Kidney epithelial cell (primary cell): ENCODE results near the gene LRRC3B. TPM values are rescaled to one million over a fixed set of nuclear protein-coding genes. Genes with fewer than 3 reads are reported as not detected.
"Not testable (repeated sequence)": the region's sequence is repeated elsewhere in the genome, so short reads cannot be mapped to it uniquely, and the experiment has no call there.

Source experiments
- DNase-seq: peaks from one replicate; pipeline ENCODE4 v3.0.0-alpha.2; 2010; ENCODE audit warnings: low read depth
- H3K27me3 ChIP-seq: 2 replicates; pipeline ENCODE4 v1.6.0; 2011; ENCODE audit warnings: low read length; ENCODE audit not compliant: control insufficient read depth, insufficient read depth
- H3K36me3 ChIP-seq: 2 replicates; pipeline ENCODE4 v1.5.1; 2011; ENCODE audit warnings: low read length; ENCODE audit not compliant: control insufficient read depth, insufficient read depth
- H3K4me3 ChIP-seq: 2 replicates; pipeline ENCODE4 v1.5.1; 2011; ENCODE audit warnings: low read depth, mild to moderate bottlenecking, control low read depth, low read length
- total RNA-seq: library from RNA; depleted of rRNA; stranded (reverse); fragments of >200 nt; gene quantifications from 2 replicates; pipeline ENCODE4 v1.2.3, GENCODE V29; 2015
- TF ChIP-seq, protein P1 (sequence below): IDR thresholded peaks from 2 replicates; pipeline ENCODE4 v1.5.1; 2011; ENCODE audit warnings: mild to moderate bottlenecking, moderate library complexity, low read length, control low read depth, inconsistent platforms; ENCODE audit not compliant: insufficient read depth, poor library complexity, severe bottlenecking

LRRC3B gene
- total RNA-seq, 1 donor from 2014 or later: not detected

DNA sequence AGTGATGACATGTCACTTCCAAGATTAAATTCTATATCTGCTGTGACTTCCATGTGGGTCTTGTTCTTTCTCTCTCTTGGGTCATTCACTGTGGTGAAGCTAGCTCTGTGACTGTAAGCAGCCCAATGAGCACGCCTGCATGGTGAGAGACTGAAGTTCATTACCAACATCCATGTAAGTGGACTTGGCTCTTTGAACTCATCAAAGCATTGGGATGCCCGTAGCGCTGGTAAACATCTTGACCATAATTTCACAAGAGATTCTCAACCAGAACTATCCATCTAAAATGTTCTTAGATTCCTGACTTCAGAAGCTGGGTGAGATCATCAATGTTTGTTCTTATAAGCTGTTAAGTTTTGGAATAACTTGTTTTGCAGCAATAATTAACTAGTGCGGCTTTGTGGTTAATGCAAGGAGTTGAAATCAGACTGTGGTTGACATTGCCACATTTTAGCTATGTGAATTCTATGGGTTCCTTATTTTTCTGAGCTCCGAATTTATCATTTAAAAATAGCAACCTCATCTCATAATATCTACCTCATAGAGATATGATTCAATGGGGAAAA, 31.6 kb upstream of the LRRC3B start:
- Histone ChIP-seq H3K27me3 (no peaks in the 10 kb centered on the region), H3K4me3 (no peak overlapping the region), H3K36me3 (no peaks in the 10 kb centered on the region)
- TF ChIP-seq, protein P1, sequence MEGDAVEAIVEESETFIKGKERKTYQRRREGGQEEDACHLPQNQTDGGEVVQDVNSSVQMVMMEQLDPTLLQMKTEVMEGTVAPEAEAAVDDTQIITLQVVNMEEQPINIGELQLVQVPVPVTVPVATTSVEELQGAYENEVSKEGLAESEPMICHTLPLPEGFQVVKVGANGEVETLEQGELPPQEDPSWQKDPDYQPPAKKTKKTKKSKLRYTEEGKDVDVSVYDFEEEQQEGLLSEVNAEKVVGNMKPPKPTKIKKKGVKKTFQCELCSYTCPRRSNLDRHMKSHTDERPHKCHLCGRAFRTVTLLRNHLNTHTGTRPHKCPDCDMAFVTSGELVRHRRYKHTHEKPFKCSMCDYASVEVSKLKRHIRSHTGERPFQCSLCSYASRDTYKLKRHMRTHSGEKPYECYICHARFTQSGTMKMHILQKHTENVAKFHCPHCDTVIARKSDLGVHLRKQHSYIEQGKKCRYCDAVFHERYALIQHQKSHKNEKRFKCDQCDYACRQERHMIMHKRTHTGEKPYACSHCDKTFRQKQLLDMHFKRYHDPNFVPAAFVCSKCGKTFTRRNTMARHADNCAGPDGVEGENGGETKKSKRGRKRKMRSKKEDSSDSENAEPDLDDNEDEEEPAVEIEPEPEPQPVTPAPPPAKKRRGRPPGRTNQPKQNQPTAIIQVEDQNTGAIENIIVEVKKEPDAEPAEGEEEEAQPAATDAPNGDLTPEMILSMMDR: no peak
- no peak for DNase-seq

DNA sequence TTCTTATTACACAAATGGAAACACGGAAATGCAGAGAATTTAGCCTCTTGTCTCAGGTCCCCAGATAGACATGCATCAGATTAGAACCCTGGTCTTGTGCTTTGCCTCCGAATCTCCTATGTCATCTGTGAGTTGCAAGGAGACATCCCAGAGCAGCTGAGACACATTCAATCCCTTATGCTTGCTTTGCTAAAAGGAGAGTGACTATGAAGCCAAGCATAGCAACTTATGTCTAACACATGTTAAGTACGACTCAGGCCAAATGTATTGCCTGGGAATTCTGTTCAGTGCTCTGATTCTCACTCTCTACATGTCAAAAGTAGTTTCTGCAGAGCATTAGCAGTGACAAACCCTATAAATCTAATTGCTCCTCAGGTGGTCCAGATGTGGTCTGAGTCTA, 30.6 kb upstream of the LRRC3B start:
- H3K4me3 ChIP-seq: no peak overlapping the region
- H3K27me3 ChIP-seq: no peaks in the 10 kb centered on the region

DNA sequence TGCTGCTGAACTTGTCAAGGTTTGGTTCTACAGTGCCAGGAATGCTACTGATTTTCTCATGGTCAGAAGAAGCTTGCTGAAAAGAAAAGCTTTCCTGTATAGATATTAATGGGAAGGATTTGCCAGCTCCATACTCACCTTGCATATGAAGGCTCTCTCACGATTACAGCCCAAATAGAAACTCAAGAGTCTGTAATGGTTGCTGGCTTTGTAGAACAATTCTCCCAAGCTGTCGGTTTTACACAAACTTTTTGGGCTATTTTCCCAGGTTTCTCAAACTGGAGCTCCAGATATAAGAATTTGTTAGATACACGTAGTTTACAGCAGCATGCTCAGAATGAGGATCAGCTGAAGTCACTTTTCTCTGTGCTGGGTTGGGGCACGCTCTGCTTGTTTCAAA, 30.1 kb upstream of the LRRC3B start:
- H3K27me3 ChIP-seq: no peaks in the 10 kb centered on the region
- H3K4me3 ChIP-seq: no peak overlapping the region
- TF ChIP-seq, protein P1: no peak
- no peak for DNase-seq
- no peaks in the 10 kb centered on the region for H3K36me3 ChIP-seq

More for the DNA sequence above, 30.6 kb upstream of the LRRC3B start:
- TF ChIP-seq, protein P1: no peak
- no peaks in the 10 kb centered on the region for H3K36me3 ChIP-seq
- DNase-seq: no peak

DNA sequence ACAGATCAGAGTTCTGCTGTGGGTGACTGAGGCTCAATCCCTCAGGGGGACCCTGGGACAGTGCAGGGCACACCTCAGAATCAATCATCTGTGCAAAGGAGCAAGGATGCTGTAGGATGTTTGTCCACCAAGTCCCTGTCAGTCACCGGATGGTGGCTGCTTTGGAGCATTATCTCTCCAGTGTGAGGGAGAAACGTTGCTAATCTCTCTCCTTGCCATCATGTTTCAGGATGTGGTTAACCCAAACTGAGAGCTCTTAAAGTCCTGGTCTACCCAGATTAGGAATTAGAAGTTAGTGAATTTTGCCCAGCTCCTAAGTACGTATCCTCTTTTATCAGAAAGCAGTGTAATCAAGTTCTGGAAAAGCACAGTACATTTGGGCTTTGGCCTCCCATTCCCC, 26.2 kb upstream of the LRRC3B start:
- TF ChIP-seq, protein P1: no peak
- Histone ChIP-seq H3K4me3 (no peak overlapping the region), H3K36me3 (no peaks in the 10 kb centered on the region), H3K27me3 (no peaks in the 10 kb centered on the region)
- DNase-seq: no peak

DNA sequence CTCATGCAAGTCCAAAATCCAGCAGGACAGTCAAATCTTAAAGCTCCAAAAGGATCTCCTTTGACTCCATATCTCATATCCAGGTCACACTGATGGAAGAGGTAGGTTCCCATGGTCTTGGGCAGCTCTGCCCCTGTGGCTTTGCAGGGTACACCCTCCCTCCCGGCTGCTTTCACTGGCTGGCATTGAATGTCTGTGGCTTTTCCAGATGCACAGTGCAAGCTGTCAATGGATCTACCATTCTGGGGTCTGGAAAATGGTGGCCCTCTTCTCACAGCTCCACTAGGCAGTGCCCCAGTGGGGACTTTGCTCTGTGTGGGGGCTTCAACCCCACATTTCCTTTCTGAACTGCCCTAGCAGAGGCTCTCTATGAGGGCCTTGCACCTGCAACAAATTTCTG, 19.3 kb upstream of the LRRC3B start:
- H3K27me3 ChIP-seq, DNase-seq, H3K36me3 ChIP-seq, H3K4me3 ChIP-seq: not testable (repeated sequence)

DNA sequence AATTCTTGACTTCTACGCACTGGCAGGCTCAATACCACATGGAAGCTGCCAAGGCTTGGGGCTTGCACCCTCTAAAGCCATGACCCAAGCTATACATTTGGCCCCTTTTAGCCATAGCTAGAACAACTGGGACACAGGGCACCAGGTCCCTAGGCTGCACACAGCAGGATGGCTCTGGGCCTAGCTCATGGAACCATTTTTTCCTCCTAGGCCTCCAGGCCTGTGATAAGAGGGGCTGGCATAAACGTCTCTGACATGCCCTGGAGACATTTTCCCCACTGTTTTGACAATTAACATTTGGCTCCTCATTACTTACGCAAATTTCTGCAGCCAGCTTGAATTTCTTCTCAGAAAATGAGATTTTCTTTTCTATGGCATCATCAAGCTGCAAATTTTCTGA, 18.8 kb upstream of the LRRC3B start:
- not testable (repeated sequence) for H3K4me3 ChIP-seq, DNase-seq, H3K36me3 ChIP-seq, H3K27me3 ChIP-seq

DNA sequence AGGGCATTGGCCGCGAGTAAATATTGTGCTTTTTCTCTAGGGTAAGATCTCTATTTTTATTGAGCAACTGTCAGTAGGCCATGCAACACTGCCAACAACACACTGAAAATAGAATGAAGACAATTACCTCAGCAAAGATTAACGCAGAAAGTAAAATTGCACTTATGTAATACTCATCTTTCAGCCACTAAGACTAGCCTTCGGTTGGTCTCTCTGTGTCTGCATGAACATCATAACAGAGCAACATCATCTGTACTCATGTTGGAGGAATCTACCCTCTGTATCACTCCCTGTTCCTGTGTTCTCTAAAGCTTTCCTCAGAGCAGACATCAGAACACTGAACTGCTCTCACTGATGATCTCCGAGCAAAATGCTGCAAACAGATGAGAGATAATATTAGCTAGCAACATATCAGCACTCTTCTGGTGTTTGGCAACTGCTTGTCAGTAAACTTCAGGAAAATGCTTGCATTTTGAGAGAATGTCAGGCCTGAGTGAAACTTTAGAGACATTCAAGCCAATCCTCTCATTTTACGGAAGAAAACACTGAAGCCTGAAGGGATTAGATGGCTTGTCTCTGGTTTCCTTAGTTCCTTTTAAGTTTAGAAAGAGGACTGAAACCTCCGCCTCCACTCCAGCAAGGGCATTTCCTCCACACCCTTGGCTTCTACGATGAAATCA, 8.4 kb upstream of the LRRC3B start:
- no peak for DNase-seq
- H3K36me3 ChIP-seq: no peaks in the 10 kb centered on the region
- no peak overlapping the region for H3K4me3 ChIP-seq
- TF ChIP-seq, protein P1: no peak
- no peaks in the 10 kb centered on the region for H3K27me3 ChIP-seq
